B cell (primary cell): Measurements from ENCODE around the gene ARHGAP42. TPM values are rescaled to one million over a fixed set of nuclear protein-coding genes. Genes with fewer than 3 reads are reported as not detected.

Source experiments
- ATAC-seq: fragments of 200-7000 bp; cut with Tn5 transposase; one replicate; pipeline ENCODE4 v1.10.0; 2021; ENCODE audit warnings: low read depth, mild to moderate bottlenecking, moderate number of reproducible peaks, moderate library complexity
- CTCF ChIA-PET: fragments of 350-600 bp; sonication (Branson Sonifier 250); formaldehyde crosslinking; loops from one replicate; lab custom pipeline; 2021; ENCODE audit warnings: antibody characterized with exemption, inconsistent platforms; lab: Charles Lee
- POLR2A ChIA-PET: fragments of 350-600 bp; sonication (Branson Sonifier 250); formaldehyde crosslinking; loops from one replicate; lab custom pipeline; 2021; ENCODE audit warnings: antibody characterized with exemption; lab: Charles Lee
- DNase-seq: peaks from one replicate; pipeline ENCODE4 v3.0.0; 2013
- H2AFZ ChIP-seq: 2 replicates; pipeline ENCODE4 v1.6.1; 2012; ENCODE audit warnings: mild to moderate bottlenecking, low read depth, low read length; ENCODE audit not compliant: insufficient read depth, poor library complexity, severe bottlenecking
- H3K27ac ChIP-seq, 2 donors: 1 replicate in 1 of 2; 2 replicates in 1 of 2; pipeline ENCODE4 v1.5.1; 2012 to 2013; ENCODE audit warnings: low read length in 2 of 2, mild to moderate bottlenecking in 2 of 2, moderate library complexity in 1 of 2
- H3K27me3 ChIP-seq, 4 experiments: fragments of 200-600 bp in 1 of 4; sonication (generic) in 1 of 4; replicated peaks in 1 of 4; 1 replicate in 2 of 4; 2 replicates in 2 of 4; pipeline versions ENCODE4 v1.6.1 to v1.7.0; 2013 to 2016; ENCODE audit warnings: low read length in 3 of 4, mild to moderate bottlenecking in 2 of 4, mixed read lengths in 1 of 4, moderate library complexity in 1 of 4; ENCODE audit not compliant: insufficient read depth in 4 of 4, control insufficient read depth in 3 of 4; ENCODE audit errors: control extremely low read depth in 1 of 4
- H3K36me3 ChIP-seq, 2 experiments: replicated peaks in 1 of 2; 1 replicate in 1 of 2; 2 replicates in 1 of 2; pipeline versions ENCODE4 v1.6.1 to v1.7.1; 2013; ENCODE audit warnings: low read length in 1 of 2; ENCODE audit not compliant: insufficient read depth in 2 of 2, control insufficient read depth in 1 of 2; ENCODE audit errors: control extremely low read depth in 1 of 2, extremely low read depth in 1 of 2
- H3K4me1 ChIP-seq, 2 donors: fragments of 200-600 bp in 1 of 2; sonication (generic) in 1 of 2; 1 replicate in 1 of 2; 2 replicates in 1 of 2; pipeline versions ENCODE4 v1.5.1 to v1.6.1; 2013 to 2017; ENCODE audit warnings: low read length in 2 of 2; ENCODE audit not compliant: control insufficient read depth in 2 of 2, insufficient read depth in 2 of 2
- H3K4me2 ChIP-seq: replicated peaks from 2 replicates; pipeline ENCODE3; 2012; ENCODE audit warnings: mild to moderate bottlenecking, low read depth, low read length; ENCODE audit not compliant: poor library complexity, severe bottlenecking
- H3K4me3 ChIP-seq, 5 experiments: fragments of 200-600 bp in 1 of 5; sonication (generic) in 1 of 5; 1 replicate in 3 of 5; 2 replicates in 2 of 5; pipeline versions ENCODE4 v1.5.1 to v1.7.0; 2011 to 2016; ENCODE audit warnings: low read length in 4 of 5, mild to moderate bottlenecking in 4 of 5, low read depth in 2 of 5, control low read depth in 1 of 5, moderate library complexity in 1 of 5; ENCODE audit not compliant: insufficient read depth in 1 of 5; ENCODE audit errors: control extremely low read depth in 1 of 5, extremely low read depth in 1 of 5
- H3K79me2 ChIP-seq: fragments of 200-600 bp; sonication (generic); one replicate; pipeline ENCODE4 v1.6.0; 2016; ENCODE audit warnings: low read length; ENCODE audit not compliant: control insufficient read depth, insufficient read depth
- H3K9ac ChIP-seq: fragments of 200-600 bp; sonication (generic); 2 replicates; pipeline ENCODE4 v1.6.1; 2017; ENCODE audit warnings: mild to moderate bottlenecking, low read length, moderate library complexity
- H3K9me3 ChIP-seq, 3 donors: one replicate each; pipeline versions ENCODE4 v1.6.1 to v1.7.1; 2013; ENCODE audit warnings: low read length in 2 of 3; ENCODE audit not compliant: control insufficient read depth in 2 of 3, insufficient read depth in 1 of 3; ENCODE audit errors: control extremely low read depth in 1 of 3
- H4K20me1 ChIP-seq: 2 replicates; pipeline ENCODE4 v1.6.0; 2012; ENCODE audit warnings: mild to moderate bottlenecking, low read length; ENCODE audit not compliant: insufficient read depth, control insufficient read depth, poor library complexity, severe bottlenecking
- H3K27ac Mint-ChIP-seq: one replicate; pipeline ENCODE4 v1.8.0; 2021; ENCODE audit warnings: mixed read lengths
- H3K27me3 Mint-ChIP-seq: one replicate; pipeline ENCODE4 v1.8.0; 2021; ENCODE audit warnings: mixed read lengths
- H3K4me1 Mint-ChIP-seq: one replicate; pipeline ENCODE4 v1.8.0; 2021; ENCODE audit warnings: mixed read lengths
- H3K4me3 Mint-ChIP-seq: one replicate; pipeline ENCODE4 v1.8.0; 2021; ENCODE audit warnings: mixed read lengths
- H3K9me3 Mint-ChIP-seq: one replicate; pipeline ENCODE4 v1.8.0; 2022; ENCODE audit warnings: mixed read lengths; ENCODE audit not compliant: insufficient read depth
- EZH2 ChIP-seq: IDR thresholded peaks from 2 replicates; pipeline ENCODE4 v1.6.1; 2012; ENCODE audit warnings: borderline replicate concordance, low read depth, mild to moderate bottlenecking, moderate library complexity, low read length; ENCODE audit not compliant: insufficient read depth, poor library complexity, severe bottlenecking
- WGBS: methylation state at CpG from one replicate; pipeline ENCODE4 v1.1.5; 2013; ENCODE audit warnings: missing lambda C conversion rate; ENCODE audit not compliant: insufficient coverage; 5-methylcytosine and 5-hydroxymethylcytosine counted together
- intact Hi-C: fragments of 100-400 bp; cut with micrococcal nuclease; formaldehyde crosslinking; loops from one replicate; pipeline ENCODE4 v1.10.0; 2022
- polyA plus RNA-seq: library from polyadenylated mRNA; depleted of rRNA; stranded (reverse); fragments of >200 nt; gene quantifications from 2 replicates; pipeline ENCODE4 v1.2.3, GENCODE V29; 2012
- total RNA-seq, 2 donors: library from RNA; stranded (reverse); fragments of 120-200 nt in 1 of 2; gene quantifications; 1 replicate in 1 of 2; 2 replicates in 1 of 2; pipeline versions ENCODE4 v1.2.3 to v1.2.4, GENCODE V29; 2013 to 2022
- TF ChIP-seq, protein P1 (sequence below): fragments of 200-600 bp; IDR thresholded peaks from one replicate; pipeline ENCODE4 v1.8.0; 2022; ENCODE audit warnings: antibody characterized with exemption, mild to moderate bottlenecking

ARHGAP42 gene
- total and polyA plus RNA-seq, 2 donors (not counting 1 experiment from before 2014, with no cell fraction given): 3.8 to 4.9 TPM

DNA sequence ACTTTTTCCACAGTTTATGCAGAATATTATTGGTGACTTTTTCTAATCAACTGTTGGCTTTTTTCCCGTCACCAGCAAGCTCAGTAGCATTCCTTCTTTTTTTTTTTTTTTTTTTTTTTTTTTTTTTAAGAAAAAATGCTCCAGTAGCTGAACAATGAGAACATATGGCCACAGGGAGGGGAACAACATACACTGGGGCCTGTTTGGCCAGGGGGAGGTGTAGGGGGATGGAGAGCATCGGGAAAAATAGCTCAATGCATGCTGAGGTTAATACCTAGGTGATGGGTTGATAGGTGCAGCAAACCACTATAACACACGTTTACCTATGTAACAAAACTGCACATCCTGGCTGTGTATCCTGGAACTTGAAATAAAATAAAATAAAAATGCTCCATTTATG, 82.5 kb downstream of the ARHGAP42 start:
- Histone ChIP-seq H3K27ac (no peak overlapping the region), H3K4me3 (no peak overlapping the region), H3K9me3 (no peaks in the 10 kb centered on the region), H2AFZ (no peak overlapping the region), H3K9ac (no peak overlapping the region), H3K4me1 (no peaks in the 10 kb centered on the region), H3K4me2 (no peak overlapping the region), H3K36me3 (peaks cover 0 to 4% of the 10 kb centered on the region in 2 experiments), H4K20me1 (no peaks in the 10 kb centered on the region), H3K27me3 (no peaks in the 10 kb centered on the region), H3K79me2 (no peaks in the 10 kb centered on the region)
- WGBS: no CpG with 5 or more reads among the region's 3 CpGs
- Mint-ChIP-seq H3K4me3 (no peak overlapping the region), H3K4me1 (peaks cover 4% of the 10 kb centered on the region), H3K9me3 (no peaks in the 10 kb centered on the region), H3K27me3 (no peaks in the 10 kb centered on the region), H3K27ac (no peak overlapping the region)
- intact Hi-C loops: no loop called here
- DNase-seq (no peak), ATAC-seq (no peak)
- POLR2A ChIA-PET: no interaction called here
- TF ChIP-seq, protein P1, sequence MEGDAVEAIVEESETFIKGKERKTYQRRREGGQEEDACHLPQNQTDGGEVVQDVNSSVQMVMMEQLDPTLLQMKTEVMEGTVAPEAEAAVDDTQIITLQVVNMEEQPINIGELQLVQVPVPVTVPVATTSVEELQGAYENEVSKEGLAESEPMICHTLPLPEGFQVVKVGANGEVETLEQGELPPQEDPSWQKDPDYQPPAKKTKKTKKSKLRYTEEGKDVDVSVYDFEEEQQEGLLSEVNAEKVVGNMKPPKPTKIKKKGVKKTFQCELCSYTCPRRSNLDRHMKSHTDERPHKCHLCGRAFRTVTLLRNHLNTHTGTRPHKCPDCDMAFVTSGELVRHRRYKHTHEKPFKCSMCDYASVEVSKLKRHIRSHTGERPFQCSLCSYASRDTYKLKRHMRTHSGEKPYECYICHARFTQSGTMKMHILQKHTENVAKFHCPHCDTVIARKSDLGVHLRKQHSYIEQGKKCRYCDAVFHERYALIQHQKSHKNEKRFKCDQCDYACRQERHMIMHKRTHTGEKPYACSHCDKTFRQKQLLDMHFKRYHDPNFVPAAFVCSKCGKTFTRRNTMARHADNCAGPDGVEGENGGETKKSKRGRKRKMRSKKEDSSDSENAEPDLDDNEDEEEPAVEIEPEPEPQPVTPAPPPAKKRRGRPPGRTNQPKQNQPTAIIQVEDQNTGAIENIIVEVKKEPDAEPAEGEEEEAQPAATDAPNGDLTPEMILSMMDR: no peak
- TF ChIP-seq EZH2: no peak
- CTCF ChIA-PET: no interaction called here

DNA sequence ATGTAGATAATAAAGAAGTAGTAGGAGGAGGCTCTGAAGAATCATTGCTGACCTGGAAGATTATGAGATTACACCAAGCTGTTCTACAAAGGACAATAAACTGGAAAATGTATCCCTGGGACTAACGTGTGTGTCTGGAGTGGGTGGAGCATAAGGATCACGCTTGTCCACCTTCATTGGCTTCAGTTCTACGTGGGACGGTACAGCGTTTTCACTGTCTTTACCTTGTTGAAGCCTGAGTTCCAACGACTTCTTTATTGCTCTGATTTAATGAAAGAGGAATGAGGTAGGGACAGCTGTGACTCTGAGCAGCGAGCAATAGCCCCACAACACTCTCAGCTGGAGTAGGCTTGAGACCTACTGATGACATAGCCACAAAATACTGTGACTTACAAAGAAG, 87.0 kb downstream of the ARHGAP42 start:
- intact Hi-C loops: no loop called here
- Mint-ChIP-seq H3K27me3 (no peaks in the 10 kb centered on the region), H3K4me1 (peaks cover 6% of the 10 kb centered on the region), H3K27ac (no peak overlapping the region), H3K9me3 (no peaks in the 10 kb centered on the region), H3K4me3 (no peak overlapping the region)
- Histone ChIP-seq H3K4me3 (no peak overlapping the region), H3K36me3 (peaks cover 0 to 4% of the 10 kb centered on the region in 2 experiments), H3K9me3 (no peaks in the 10 kb centered on the region), H3K79me2 (no peaks in the 10 kb centered on the region), H3K4me1 (no peaks in the 10 kb centered on the region), H2AFZ (no peak overlapping the region), H3K9ac (no peak overlapping the region), H3K4me2 (no peak overlapping the region), H3K27ac (no peak overlapping the region), H4K20me1 (no peaks in the 10 kb centered on the region), H3K27me3 (no peaks in the 10 kb centered on the region)
- ATAC-seq: no peak
- TF ChIP-seq, protein P1: no peak
- TF ChIP-seq EZH2: no peak
- POLR2A ChIA-PET: no interaction called here
- CTCF ChIA-PET: no interaction called here
- DNase-seq: no peak
- WGBS: 92% methylated on average over 5 of the region's 7 CpGs
